Measurements from ENCODE around the gene MAT2B. TPM values are rescaled to one million over a fixed set of nuclear protein-coding genes. Genes with fewer than 3 reads are reported as not detected.

Gene MAT2B
- total and polyA plus RNA-seq, 2 of the 8 experiments (the other 6 are each of a cell fraction or from before 2014, with no cell fraction given): 33.9 to 65.2 TPM

- TF ChIP-seq ATF3 (IDR thresholded peaks at IDR 0.05; ENCODE audit: insufficient read depth, low read depth, low read length) (no peak), TAF7 (optimal IDR thresholded peaks at IDR 0.05; ENCODE audit: borderline replicate concordance, low read depth, low read length) (peak; percentile 95), BACH1 (IDR thresholded peaks at IDR 0.05; ENCODE audit: low read length) (no peak), EP300 (IDR thresholded peaks at IDR 0.05; ENCODE audit: borderline replicate concordance in 1 of 2, low read depth in 2 of 2, low read length in 2 of 2) (no peak), TCF12 (IDR thresholded peaks at IDR 0.05; ENCODE audit: low read depth, low read length) (0 out of 2 replicates have a peak, but pooled peaks have one; percentile 18)
Measured at GRCh38 chr5:163503106-163504078, 2.0 kb upstream of the MAT2B start (continued).
